NCI-H510A treated with DMSO at 0.1 percent for 48 hours (cell line): ENCODE results near the gene ERICH6B.
A peak's percentile ranks its signal among the peaks of the same experiment; 100 is the strongest.

Source experiments
- DNase-seq: peaks from one replicate; lab custom pipeline; 2025; lab: John Stamatoyannopoulos, UW

ERICH6B gene

GRCh38 chr13:45601680-45602079, 13.9 kb downstream of the ERICH6B start:
- no peak for DNase-seq

GRCh38 chr13:45598597-45598996, 16.9 kb downstream of the ERICH6B start:
- no peak for DNase-seq

- no peak for DNase-seq
Measured at GRCh38 chr13:45596800-45597475, 18.6 kb downstream of the ERICH6B start.

- no peak for DNase-seq
Measured at GRCh38 chr13:45595965-45596364, 19.6 kb downstream of the ERICH6B start.

GRCh38 chr13:45594764-45595163, 20.8 kb downstream of the ERICH6B start:
- DNase-seq: no peak

- no peak for DNase-seq
Measured at GRCh38 chr13:45594227-45594626, 21.3 kb downstream of the ERICH6B start.

- no peak for DNase-seq
Measured at GRCh38 chr13:45592758-45593157, 22.8 kb downstream of the ERICH6B start.

GRCh38 chr13:45590066-45590465, 25.5 kb downstream of the ERICH6B start:
- DNase-seq: no peak

- DNase-seq: no peak
Measured at GRCh38 chr13:45587897-45588296, 27.6 kb downstream of the ERICH6B start.

- no peak for DNase-seq
Measured at GRCh38 chr13:45584816-45585215, 30.7 kb downstream of the ERICH6B start.

GRCh38 chr13:45582408-45583076, 33.0 kb downstream of the ERICH6B start:
- no peak for DNase-seq

- DNase-seq: no peak
Measured at GRCh38 chr13:45576466-45576865, 39.1 kb downstream of the ERICH6B start.

GRCh38 chr13:45575830-45576180, 39.7 kb downstream of the ERICH6B start:
- DNase-seq: no peak

- DNase-seq: no peak
Measured at GRCh38 chr13:45575146-45575829, 40.3 kb downstream of the ERICH6B start.

- DNase-seq: no peak
Measured at GRCh38 chr13:45565331-45565730, 50.2 kb downstream of the ERICH6B start.

GRCh38 chr13:45564133-45564776, 51.3 kb downstream of the ERICH6B start:
- peak; percentile 21 for DNase-seq

- DNase-seq: no peak
Measured at GRCh38 chr13:45554604-45555109, 60.9 kb downstream of the ERICH6B start.

GRCh38 chr13:45548281-45548680, 67.3 kb downstream of the ERICH6B start:
- no peak for DNase-seq

- DNase-seq: no peak
Measured at GRCh38 chr13:45546410-45546765, 69.2 kb downstream of the ERICH6B start.

GRCh38 chr13:45545686-45546409, 69.7 kb downstream of the ERICH6B start:
- DNase-seq: no peak

- DNase-seq: no peak
Measured at GRCh38 chr13:45544520-45544919, 71.0 kb downstream of the ERICH6B start.

GRCh38 chr13:45542878-45543277, 72.7 kb downstream of the ERICH6B start:
- DNase-seq: no peak
